ENCODE data around the gene C2orf68. TPM values are rescaled to one million over a fixed set of nuclear protein-coding genes. Genes with fewer than 3 reads are reported as not detected.

Gene C2orf68
- total and polyA plus RNA-seq, 2 of the 13 experiments (the other 11 are each of a cell fraction or from before 2014, with no cell fraction given) = 47.1 to 77.4 TPM

- no peak for TF ChIP-seq SNAPC2 (CRISPR knock-in tag; IDR thresholded peaks at IDR 0.05)
- 0 out of 2 replicates have a peak, but pooled peaks have one; percentile 48 for TF ChIP-seq ZNF558 (CRISPR knock-in tag; IDR thresholded peaks at IDR 0.05; ENCODE audit: borderline replicate concordance)
- TF ChIP-seq KLF12 (CRISPR knock-in tag; IDR thresholded peaks at IDR 0.05; ENCODE audit: borderline replicate concordance) = no peak
- TF ChIP-seq ZHX2 (IDR thresholded peaks at IDR 0.05; ENCODE audit: low read depth) = no peak
- no peak for TF ChIP-seq ZHX2 (CRISPR knock-in tag; IDR thresholded peaks at IDR 0.05; ENCODE audit: borderline replicate concordance)
- no peak for TF ChIP-seq MAF1 (CRISPR knock-in tag; IDR thresholded peaks at IDR 0.05; ENCODE audit: borderline replicate concordance)
- TF ChIP-seq HDAC6 (IDR thresholded peaks at IDR 0.05; ENCODE audit: low read depth, low read length) = no peak
- peak; percentile 24; the same call in 1 of the 2 replicates for TF ChIP-seq THAP9 (CRISPR knock-in tag; IDR thresholded peaks at IDR 0.05; ENCODE audit: borderline replicate concordance)
- peak; percentile 58; the same call in 1 of the 2 replicates for TF ChIP-seq DMAP1 (CRISPR knock-in tag; IDR thresholded peaks at IDR 0.05)
- TF ChIP-seq ONECUT2 (CRISPR knock-in tag; IDR thresholded peaks at IDR 0.05) = no peak
- no peak for TF ChIP-seq NR3C1 (CRISPR knock-in tag; IDR thresholded peaks at IDR 0.05)
- TF ChIP-seq ZBTB8A (CRISPR knock-in tag; IDR thresholded peaks at IDR 0.05; ENCODE audit: borderline replicate concordance, low read depth) = no peak
- TF ChIP-seq CEBPB (IDR thresholded peaks at IDR 0.05; ENCODE audit: borderline replicate concordance, low read depth, low read length) = peak; percentile 81
- no peak for TF ChIP-seq TCF7L2 (IDR thresholded peaks at IDR 0.05; ENCODE audit: low read depth, low read length)
- TF ChIP-seq ATF4 (CRISPR knock-in tag; IDR thresholded peaks at IDR 0.05) = no peak
- peak; percentile 25; the same call in 1 of the 2 replicates for TF ChIP-seq NCOA1 (CRISPR knock-in tag; IDR thresholded peaks at IDR 0.05)
- TF ChIP-seq ZNF274 (CRISPR knock-in tag; IDR thresholded peaks at IDR 0.05) = peak; percentile 71; the same call in 1 of the 2 replicates
- TF ChIP-seq ZNF891 (CRISPR knock-in tag; IDR thresholded peaks at IDR 0.05) = peak; percentile 24; the same call in 1 of the 2 replicates
- TF ChIP-seq YY1 (IDR thresholded peaks at IDR 0.05; ENCODE audit: insufficient read depth, insufficient replicate concordance, low read depth, low read length) = no peak
- 0 out of 2 replicates have a peak, but pooled peaks have one; percentile 26 for TF ChIP-seq KLF6 (CRISPR knock-in tag; IDR thresholded peaks at IDR 0.05)
Measured at GRCh38 chr2:85577386-85578242, 34.3 kb downstream of the C2orf68 start, which contains the start of gene VAMP8 (continued).
